HepG2 (cell line): ENCODE results near the gene NDUFB3. TPM values are rescaled to one million over a fixed set of nuclear protein-coding genes. Genes with fewer than 3 reads are reported as not detected.

Experiments
- BHLHE40 ChIP-seq: IDR thresholded peaks from 2 replicates; pipeline ENCODE4 v1.6.1; 2011; ENCODE audit warnings: low read length, improper control_type of control experiment
- GLI4 ChIP-seq: sonication (generic); formaldehyde crosslinking; IDR thresholded peaks from 2 replicates; pipeline ENCODE4 v1.5.1; 2020; ENCODE audit warnings: missing genetic modification reagents, mild to moderate bottlenecking, moderate library complexity, borderline replicate concordance
- HCFC1 ChIP-seq: fragments of 150-350 bp; IDR thresholded peaks from 2 replicates; pipeline ENCODE4 v1.6.1; 2014; ENCODE audit warnings: low read depth, low read length
- HIVEP1 ChIP-seq: sonication (generic); formaldehyde crosslinking; IDR thresholded peaks from 2 replicates; pipeline ENCODE4 v1.4.0; 2020; ENCODE audit warnings: mild to moderate bottlenecking, missing genetic modification reagents
- NBN ChIP-seq: fragments of 450-650 bp; conservative IDR thresholded peaks from 2 replicates; pipeline ENCODE4 v1.6.1; 2017
- NCOA1 ChIP-seq: sonication (generic); formaldehyde crosslinking; IDR thresholded peaks from 2 replicates; pipeline ENCODE4 v1.9.0; 2021; ENCODE audit warnings: missing genetic modification reagents
- RELA ChIP-seq: sonication (generic); formaldehyde crosslinking; IDR thresholded peaks from 2 replicates; pipeline ENCODE4 v1.4.0; 2020; ENCODE audit warnings: missing genetic modification reagents
- ZFP82 ChIP-seq: sonication (generic); formaldehyde crosslinking; IDR thresholded peaks from 2 replicates; pipeline ENCODE4 v1.5.1; 2020; ENCODE audit warnings: mild to moderate bottlenecking, missing genetic modification reagents, borderline replicate concordance
- ZNF547 ChIP-seq: sonication (generic); formaldehyde crosslinking; IDR thresholded peaks from 2 replicates; pipeline ENCODE4 v1.5.1; 2020; ENCODE audit warnings: mild to moderate bottlenecking, missing genetic modification reagents
- ZNF567 ChIP-seq: sonication (generic); formaldehyde crosslinking; IDR thresholded peaks from 2 replicates; pipeline ENCODE4 v1.8.1; 2023; ENCODE audit warnings: mild to moderate bottlenecking, missing genetic modification reagents, borderline replicate concordance
- ZSCAN22 ChIP-seq: sonication (generic); formaldehyde crosslinking; IDR thresholded peaks from 2 replicates; pipeline ENCODE4 v1.4.0; 2020; ENCODE audit warnings: mild to moderate bottlenecking, missing genetic modification reagents
- polyA plus RNA-seq, 8 experiments: library from polyadenylated mRNA; depleted of rRNA in 3 of 8; stranded (reverse) in 7 of 8; unstranded in 1 of 8; fragments of >200 nt; fragmentation: Illumina TruSeq in 4 of 8; extraction: Trizol in 4 of 8; gene quantifications; 2 replicates each; pipeline versions ENCODE4 v1.2.1 to v1.2.3, GENCODE V29; 2011 to 2016; ENCODE audit warnings: low read depth in 4 of 8, missing spikeins in 1 of 8, mixed read lengths in 1 of 8; ENCODE audit not compliant: insufficient read depth in 1 of 8
- total RNA-seq, 5 experiments: library from RNA; depleted of rRNA; stranded (reverse); fragments of >200 nt; fragmentation: Illumina TruSeq; extraction: Trizol; gene quantifications; 2 replicates each; pipeline ENCODE4 v1.2.3, GENCODE V29; 2016; ENCODE audit warnings: low read depth in 1 of 5
- TF ChIP-seq, protein P1 (sequence below): sonication (generic); formaldehyde crosslinking; IDR thresholded peaks from one replicate; pipeline ENCODE4 v1.5.1; 2020; ENCODE audit warnings: mild to moderate bottlenecking, missing genetic modification reagents; ENCODE audit errors: not compliant biosample characterization
- TF ChIP-seq, protein P2 (sequence below): sonication (generic); formaldehyde crosslinking; IDR thresholded peaks from 2 replicates; pipeline ENCODE4 v1.5.1; 2020; ENCODE audit warnings: mild to moderate bottlenecking, missing genetic modification reagents, borderline replicate concordance

Gene NDUFB3
- total and polyA plus RNA-seq, 2 of the 13 experiments (the other 11 are each of a cell fraction or from before 2014, with no cell fraction given): 50.7 to 159 TPM

DNA sequence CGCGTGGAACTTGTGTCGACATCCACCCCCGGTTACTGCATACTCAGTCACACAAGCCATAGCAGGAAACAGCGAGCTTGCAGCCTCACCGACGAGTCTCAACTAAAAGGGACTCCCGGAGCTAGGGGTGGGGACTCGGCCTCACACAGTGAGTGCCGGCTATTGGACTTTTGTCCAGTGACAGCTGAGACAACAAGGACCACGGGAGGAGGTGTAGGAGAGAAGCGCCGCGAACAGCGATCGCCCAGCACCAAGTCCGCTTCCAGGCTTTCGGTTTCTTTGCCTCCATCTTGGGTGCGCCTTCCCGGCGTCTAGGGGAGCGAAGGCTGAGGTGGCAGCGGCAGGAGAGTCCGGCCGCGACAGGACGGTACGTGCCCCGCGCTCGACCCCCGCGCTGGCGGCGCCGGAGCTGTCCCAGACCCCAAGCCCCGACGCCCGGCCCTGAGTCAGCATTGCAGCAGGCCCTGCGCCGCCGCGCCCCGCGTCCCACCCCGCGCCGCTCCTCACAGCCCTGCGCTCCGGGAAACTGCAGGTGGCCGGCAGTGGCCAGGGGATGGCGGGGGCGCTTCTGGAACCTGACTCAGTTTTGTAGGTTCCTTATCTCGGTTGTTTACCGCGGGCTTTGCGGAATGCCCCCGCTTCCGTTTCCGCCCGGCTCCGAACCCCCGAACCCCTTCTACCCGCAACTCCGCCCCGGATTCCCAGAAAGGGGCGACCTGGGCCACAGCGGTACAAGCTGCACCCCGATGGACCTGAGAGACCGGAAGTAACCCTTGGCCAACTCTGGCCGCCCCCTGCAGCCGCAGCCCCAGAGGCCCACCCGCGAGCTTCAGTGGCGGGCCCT is 44.5 kb downstream of the NDUFB3 start, which contains the start of gene CFLAR (continued):
- TF ChIP-seq, protein P1, sequence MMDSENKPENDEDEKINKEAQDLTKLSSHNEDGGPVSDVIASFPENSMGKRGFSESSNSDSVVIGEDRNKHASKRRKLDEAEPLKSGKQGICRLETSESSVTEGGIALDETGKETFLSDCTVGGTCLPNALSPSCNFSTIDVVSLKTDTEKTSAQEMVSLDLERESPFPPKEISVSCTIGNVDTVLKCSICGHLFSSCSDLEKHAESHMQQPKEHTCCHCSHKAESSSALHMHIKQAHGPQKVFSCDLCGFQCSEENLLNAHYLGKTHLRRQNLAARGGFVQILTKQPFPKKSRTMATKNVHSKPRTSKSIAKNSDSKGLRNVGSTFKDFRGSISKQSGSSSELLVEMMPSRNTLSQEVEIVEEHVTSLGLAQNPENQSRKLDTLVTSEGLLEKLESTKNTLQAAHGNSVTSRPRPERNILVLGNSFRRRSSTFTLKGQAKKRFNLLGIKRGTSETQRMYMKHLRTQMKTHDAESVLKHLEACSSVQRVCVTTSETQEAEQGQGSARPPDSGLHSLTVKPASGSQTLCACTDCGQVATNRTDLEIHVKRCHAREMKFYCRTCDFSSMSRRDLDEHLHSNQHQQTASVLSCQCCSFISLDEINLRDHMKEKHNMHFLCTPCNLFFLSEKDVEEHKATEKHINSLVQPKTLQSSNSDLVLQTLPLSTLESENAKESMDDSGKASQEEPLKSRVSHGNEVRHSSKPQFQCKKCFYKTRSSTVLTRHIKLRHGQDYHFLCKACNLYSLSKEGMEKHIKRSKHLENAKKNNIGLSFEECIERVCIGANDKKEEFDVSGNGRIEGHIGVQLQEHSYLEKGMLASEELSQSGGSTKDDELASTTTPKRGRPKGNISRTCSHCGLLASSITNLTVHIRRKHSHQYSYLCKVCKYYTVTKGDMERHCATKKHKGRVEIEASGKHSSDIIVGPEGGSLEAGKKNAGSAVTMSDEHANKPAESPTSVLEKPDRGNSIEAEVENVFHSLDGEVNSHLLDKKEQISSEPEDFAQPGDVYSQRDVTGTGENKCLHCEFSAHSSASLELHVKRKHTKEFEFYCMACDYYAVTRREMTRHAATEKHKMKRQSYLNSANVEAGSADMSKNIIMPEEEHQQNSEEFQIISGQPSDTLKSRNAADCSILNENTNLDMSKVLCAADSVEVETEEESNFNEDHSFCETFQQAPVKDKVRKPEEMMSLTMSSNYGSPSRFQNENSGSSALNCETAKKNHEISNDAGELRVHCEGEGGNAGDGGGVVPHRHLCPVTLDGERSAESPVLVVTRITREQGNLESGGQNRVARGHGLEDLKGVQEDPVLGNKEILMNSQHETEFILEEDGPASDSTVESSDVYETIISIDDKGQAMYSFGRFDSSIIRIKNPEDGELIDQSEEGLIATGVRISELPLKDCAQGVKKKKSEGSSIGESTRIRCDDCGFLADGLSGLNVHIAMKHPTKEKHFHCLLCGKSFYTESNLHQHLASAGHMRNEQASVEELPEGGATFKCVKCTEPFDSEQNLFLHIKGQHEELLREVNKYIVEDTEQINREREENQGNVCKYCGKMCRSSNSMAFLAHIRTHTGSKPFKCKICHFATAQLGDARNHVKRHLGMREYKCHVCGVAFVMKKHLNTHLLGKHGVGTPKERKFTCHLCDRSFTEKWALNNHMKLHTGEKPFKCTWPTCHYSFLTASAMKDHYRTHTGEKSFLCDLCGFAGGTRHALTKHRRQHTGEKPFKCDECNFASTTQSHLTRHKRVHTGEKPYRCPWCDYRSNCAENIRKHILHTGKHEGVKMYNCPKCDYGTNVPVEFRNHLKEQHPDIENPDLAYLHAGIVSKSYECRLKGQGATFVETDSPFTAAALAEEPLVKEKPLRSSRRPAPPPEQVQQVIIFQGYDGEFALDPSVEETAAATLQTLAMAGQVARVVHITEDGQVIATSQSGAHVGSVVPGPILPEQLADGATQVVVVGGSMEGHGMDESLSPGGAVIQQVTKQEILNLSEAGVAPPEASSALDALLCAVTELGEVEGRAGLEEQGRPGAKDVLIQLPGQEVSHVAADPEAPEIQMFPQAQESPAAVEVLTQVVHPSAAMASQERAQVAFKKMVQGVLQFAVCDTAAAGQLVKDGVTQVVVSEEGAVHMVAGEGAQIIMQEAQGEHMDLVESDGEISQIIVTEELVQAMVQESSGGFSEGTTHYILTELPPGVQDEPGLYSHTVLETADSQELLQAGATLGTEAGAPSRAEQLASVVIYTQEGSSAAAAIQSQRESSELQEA: peak; percentile 36
- TF ChIP-seq, protein P2, sequence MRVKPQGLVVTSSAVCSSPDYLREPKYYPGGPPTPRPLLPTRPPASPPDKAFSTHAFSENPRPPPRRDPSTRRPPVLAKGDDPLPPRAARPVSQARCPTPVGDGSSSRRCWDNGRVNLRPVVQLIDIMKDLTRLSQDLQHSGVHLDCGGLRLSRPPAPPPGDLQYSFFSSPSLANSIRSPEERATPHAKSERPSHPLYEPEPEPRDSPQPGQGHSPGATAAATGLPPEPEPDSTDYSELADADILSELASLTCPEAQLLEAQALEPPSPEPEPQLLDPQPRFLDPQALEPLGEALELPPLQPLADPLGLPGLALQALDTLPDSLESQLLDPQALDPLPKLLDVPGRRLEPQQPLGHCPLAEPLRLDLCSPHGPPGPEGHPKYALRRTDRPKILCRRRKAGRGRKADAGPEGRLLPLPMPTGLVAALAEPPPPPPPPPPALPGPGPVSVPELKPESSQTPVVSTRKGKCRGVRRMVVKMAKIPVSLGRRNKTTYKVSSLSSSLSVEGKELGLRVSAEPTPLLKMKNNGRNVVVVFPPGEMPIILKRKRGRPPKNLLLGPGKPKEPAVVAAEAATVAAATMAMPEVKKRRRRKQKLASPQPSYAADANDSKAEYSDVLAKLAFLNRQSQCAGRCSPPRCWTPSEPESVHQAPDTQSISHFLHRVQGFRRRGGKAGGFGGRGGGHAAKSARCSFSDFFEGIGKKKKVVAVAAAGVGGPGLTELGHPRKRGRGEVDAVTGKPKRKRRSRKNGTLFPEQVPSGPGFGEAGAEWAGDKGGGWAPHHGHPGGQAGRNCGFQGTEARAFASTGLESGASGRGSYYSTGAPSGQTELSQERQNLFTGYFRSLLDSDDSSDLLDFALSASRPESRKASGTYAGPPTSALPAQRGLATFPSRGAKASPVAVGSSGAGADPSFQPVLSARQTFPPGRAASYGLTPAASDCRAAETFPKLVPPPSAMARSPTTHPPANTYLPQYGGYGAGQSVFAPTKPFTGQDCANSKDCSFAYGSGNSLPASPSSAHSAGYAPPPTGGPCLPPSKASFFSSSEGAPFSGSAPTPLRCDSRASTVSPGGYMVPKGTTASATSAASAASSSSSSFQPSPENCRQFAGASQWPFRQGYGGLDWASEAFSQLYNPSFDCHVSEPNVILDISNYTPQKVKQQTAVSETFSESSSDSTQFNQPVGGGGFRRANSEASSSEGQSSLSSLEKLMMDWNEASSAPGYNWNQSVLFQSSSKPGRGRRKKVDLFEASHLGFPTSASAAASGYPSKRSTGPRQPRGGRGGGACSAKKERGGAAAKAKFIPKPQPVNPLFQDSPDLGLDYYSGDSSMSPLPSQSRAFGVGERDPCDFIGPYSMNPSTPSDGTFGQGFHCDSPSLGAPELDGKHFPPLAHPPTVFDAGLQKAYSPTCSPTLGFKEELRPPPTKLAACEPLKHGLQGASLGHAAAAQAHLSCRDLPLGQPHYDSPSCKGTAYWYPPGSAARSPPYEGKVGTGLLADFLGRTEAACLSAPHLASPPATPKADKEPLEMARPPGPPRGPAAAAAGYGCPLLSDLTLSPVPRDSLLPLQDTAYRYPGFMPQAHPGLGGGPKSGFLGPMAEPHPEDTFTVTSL (CRISPR knock-in tag): no peak; the same call in 1 of the 2 replicates
- TF ChIP-seq NCOA1 (0 out of 2 replicates have a peak, but pooled peaks have one; percentile 39), HIVEP1 (CRISPR knock-in tag) (peak; percentile 87), ZSCAN22 (CRISPR knock-in tag) (no peak), ZNF567 (CRISPR knock-in tag) (peak; percentile 87), ZFP82 (CRISPR knock-in tag) (peak; percentile 93; the same call in 1 of the 2 replicates), BHLHE40 (no peak; the same call in 1 of the 2 replicates), GLI4 (CRISPR knock-in tag) (peak; percentile 72), ZNF547 (peak; percentile 61; the same call in 1 of the 2 replicates), HCFC1 (no peak), RELA (no peak; the same call in 1 of the 2 replicates), NBN (no peak)
